Neutrophil (primary cell): Measurements from ENCODE around the gene LRRC8B.

Source experiments
- H3K27ac ChIP-seq: fragments of 200-600 bp; sonication (generic); 2 replicates; pipeline ENCODE4 v1.5.1; 2016; ENCODE audit warnings: mild to moderate bottlenecking, moderate library complexity
- H3K27me3 ChIP-seq: fragments of 200-600 bp; sonication (generic); 2 replicates; pipeline ENCODE4 v1.6.0; 2016; ENCODE audit warnings: mild to moderate bottlenecking
- H3K36me3 ChIP-seq: fragments of 200-600 bp; sonication (generic); 2 replicates; pipeline ENCODE4 v1.5.1; 2017
- H3K4me1 ChIP-seq, 2 experiments: fragments of 200-600 bp in 1 of 2; sonication (generic) in 1 of 2; 1 replicate in 1 of 2; 2 replicates in 1 of 2; pipeline versions ENCODE4 v1.5.1 to v1.6.1; 2013 to 2016; ENCODE audit warnings: low read depth in 1 of 2, low read length in 1 of 2, mild to moderate bottlenecking in 1 of 2, moderate library complexity in 1 of 2; ENCODE audit not compliant: control insufficient read depth in 1 of 2, insufficient read depth in 1 of 2
- H3K4me3 ChIP-seq, 2 experiments: fragments of 200-600 bp in 1 of 2; sonication (generic) in 1 of 2; 1 replicate in 1 of 2; 2 replicates in 1 of 2; pipeline ENCODE4 v1.5.1; 2013 to 2016; ENCODE audit warnings: low read depth in 1 of 2, low read length in 1 of 2, mild to moderate bottlenecking in 1 of 2, moderate library complexity in 1 of 2
- H3K9me3 ChIP-seq: fragments of 200-600 bp; sonication (generic); 2 replicates; pipeline ENCODE4 v1.5.1; 2016
- CTCF ChIP-seq: fragments of 200-600 bp; sonication (generic); IDR thresholded peaks from 2 replicates; pipeline ENCODE4 v1.5.1; 2016; ENCODE audit warnings: antibody characterized with exemption

Gene LRRC8B

GRCh38 chr1:89527750-89528381 lies 3.2 kb downstream of the LRRC8B start:
- no peaks in the 10 kb centered on the region for H3K9me3 ChIP-seq
- H3K4me1 ChIP-seq = peaks cover 7 to 16% of the 10 kb centered on the region in 2 experiments
- TF ChIP-seq CTCF = no peak
- H3K27ac ChIP-seq = no peak overlapping the region
- H3K36me3 ChIP-seq = no peaks in the 10 kb centered on the region
- H3K27me3 ChIP-seq = peaks cover 13% of the 10 kb centered on the region
- H3K4me3 ChIP-seq = no peak overlapping the region

- peaks cover 7 to 16% of the 10 kb centered on the region in 2 experiments for H3K4me1 ChIP-seq
- H3K27me3 ChIP-seq = peaks cover 9% of the 10 kb centered on the region
- H3K9me3 ChIP-seq = no peaks in the 10 kb centered on the region
- no peak overlapping the region for H3K27ac ChIP-seq
- no peaks in the 10 kb centered on the region for H3K36me3 ChIP-seq
- no peak overlapping the region for H3K4me3 ChIP-seq
- no peak for TF ChIP-seq CTCF
Observed at GRCh38 chr1:89528382-89528780, 3.8 kb downstream of the LRRC8B start.

- TF ChIP-seq CTCF = no peak
- H3K4me1 ChIP-seq = peaks cover 2 to 12% of the 10 kb centered on the region in 2 experiments
Observed at GRCh38 chr1:89529196-89529595, 4.6 kb downstream of the LRRC8B start.

GRCh38 chr1:89530444-89531089 lies 5.9 kb downstream of the LRRC8B start:
- H3K4me1 ChIP-seq = peaks cover 0 to 3% of the 10 kb centered on the region in 2 experiments

More at GRCh38 chr1:89529196-89529595, 4.6 kb downstream of the LRRC8B start:
- Histone ChIP-seq H3K4me3 (no peak overlapping the region), H3K27me3 (peaks cover under 1% of the 10 kb centered on the region), H3K9me3 (no peaks in the 10 kb centered on the region), H3K27ac (no peak overlapping the region), H3K36me3 (no peaks in the 10 kb centered on the region)

GRCh38 chr1:89531480-89532139 lies 7.0 kb downstream of the LRRC8B start:
- Histone ChIP-seq H3K36me3 (no peaks in the 10 kb centered on the region), H3K4me1 (no peaks in the 10 kb centered on the region), H3K4me3 (no peak overlapping the region), H3K27ac (no peak overlapping the region), H3K9me3 (no peaks in the 10 kb centered on the region), H3K27me3 (no peaks in the 10 kb centered on the region)
- TF ChIP-seq CTCF = no peak

More at GRCh38 chr1:89530444-89531089, 5.9 kb downstream of the LRRC8B start:
- Histone ChIP-seq H3K27ac (no peak overlapping the region), H3K4me3 (no peak overlapping the region), H3K36me3 (no peaks in the 10 kb centered on the region), H3K27me3 (no peaks in the 10 kb centered on the region), H3K9me3 (no peaks in the 10 kb centered on the region)
- TF ChIP-seq CTCF = no peak
